B cell (primary cell): ENCODE data around the gene PLRG1. TPM values are rescaled to one million over a fixed set of nuclear protein-coding genes. Genes with fewer than 3 reads are reported as not detected.

Source experiments
- ATAC-seq: fragments of 200-7000 bp; cut with Tn5 transposase; one replicate; pipeline ENCODE4 v1.10.0; 2021; ENCODE audit warnings: low read depth, mild to moderate bottlenecking, moderate number of reproducible peaks, moderate library complexity
- CTCF ChIA-PET: fragments of 350-600 bp; sonication (Branson Sonifier 250); formaldehyde crosslinking; loops from one replicate; lab custom pipeline; 2021; ENCODE audit warnings: antibody characterized with exemption, inconsistent platforms; lab: Charles Lee
- POLR2A ChIA-PET: fragments of 350-600 bp; sonication (Branson Sonifier 250); formaldehyde crosslinking; loops from one replicate; lab custom pipeline; 2021; ENCODE audit warnings: antibody characterized with exemption; lab: Charles Lee
- DNase-seq: peaks from one replicate; pipeline ENCODE4 v3.0.0; 2013
- H2AFZ ChIP-seq: 2 replicates; pipeline ENCODE4 v1.6.1; 2012; ENCODE audit warnings: mild to moderate bottlenecking, low read depth, low read length; ENCODE audit not compliant: insufficient read depth, poor library complexity, severe bottlenecking
- H3K27ac ChIP-seq, 2 donors: 1 replicate in 1 of 2; 2 replicates in 1 of 2; pipeline ENCODE4 v1.5.1; 2012 to 2013; ENCODE audit warnings: low read length in 2 of 2, mild to moderate bottlenecking in 2 of 2, moderate library complexity in 1 of 2
- H3K27me3 ChIP-seq, 4 experiments: fragments of 200-600 bp in 1 of 4; sonication (generic) in 1 of 4; replicated peaks in 1 of 4; 1 replicate in 2 of 4; 2 replicates in 2 of 4; pipeline versions ENCODE4 v1.6.1 to v1.7.0; 2013 to 2016; ENCODE audit warnings: low read length in 3 of 4, mild to moderate bottlenecking in 2 of 4, mixed read lengths in 1 of 4, moderate library complexity in 1 of 4; ENCODE audit not compliant: insufficient read depth in 4 of 4, control insufficient read depth in 3 of 4; ENCODE audit errors: control extremely low read depth in 1 of 4
- H3K36me3 ChIP-seq, 2 experiments: replicated peaks in 1 of 2; 1 replicate in 1 of 2; 2 replicates in 1 of 2; pipeline versions ENCODE4 v1.6.1 to v1.7.1; 2013; ENCODE audit warnings: low read length in 1 of 2; ENCODE audit not compliant: insufficient read depth in 2 of 2, control insufficient read depth in 1 of 2; ENCODE audit errors: control extremely low read depth in 1 of 2, extremely low read depth in 1 of 2
- H3K4me1 ChIP-seq, 2 donors: fragments of 200-600 bp in 1 of 2; sonication (generic) in 1 of 2; 1 replicate in 1 of 2; 2 replicates in 1 of 2; pipeline versions ENCODE4 v1.5.1 to v1.6.1; 2013 to 2017; ENCODE audit warnings: low read length in 2 of 2; ENCODE audit not compliant: control insufficient read depth in 2 of 2, insufficient read depth in 2 of 2
- H3K4me2 ChIP-seq: replicated peaks from 2 replicates; pipeline ENCODE3; 2012; ENCODE audit warnings: mild to moderate bottlenecking, low read depth, low read length; ENCODE audit not compliant: poor library complexity, severe bottlenecking
- H3K4me3 ChIP-seq, 5 experiments: fragments of 200-600 bp in 1 of 5; sonication (generic) in 1 of 5; 1 replicate in 3 of 5; 2 replicates in 2 of 5; pipeline versions ENCODE4 v1.5.1 to v1.7.0; 2011 to 2016; ENCODE audit warnings: low read length in 4 of 5, mild to moderate bottlenecking in 4 of 5, low read depth in 2 of 5, control low read depth in 1 of 5, moderate library complexity in 1 of 5; ENCODE audit not compliant: insufficient read depth in 1 of 5; ENCODE audit errors: control extremely low read depth in 1 of 5, extremely low read depth in 1 of 5
- H3K79me2 ChIP-seq: fragments of 200-600 bp; sonication (generic); one replicate; pipeline ENCODE4 v1.6.0; 2016; ENCODE audit warnings: low read length; ENCODE audit not compliant: control insufficient read depth, insufficient read depth
- H3K9ac ChIP-seq: fragments of 200-600 bp; sonication (generic); 2 replicates; pipeline ENCODE4 v1.6.1; 2017; ENCODE audit warnings: mild to moderate bottlenecking, low read length, moderate library complexity
- H3K9me3 ChIP-seq, 3 donors: one replicate each; pipeline versions ENCODE4 v1.6.1 to v1.7.1; 2013; ENCODE audit warnings: low read length in 2 of 3; ENCODE audit not compliant: control insufficient read depth in 2 of 3, insufficient read depth in 1 of 3; ENCODE audit errors: control extremely low read depth in 1 of 3
- H4K20me1 ChIP-seq: 2 replicates; pipeline ENCODE4 v1.6.0; 2012; ENCODE audit warnings: mild to moderate bottlenecking, low read length; ENCODE audit not compliant: insufficient read depth, control insufficient read depth, poor library complexity, severe bottlenecking
- H3K27ac Mint-ChIP-seq: one replicate; pipeline ENCODE4 v1.8.0; 2021; ENCODE audit warnings: mixed read lengths
- H3K27me3 Mint-ChIP-seq: one replicate; pipeline ENCODE4 v1.8.0; 2021; ENCODE audit warnings: mixed read lengths
- H3K4me1 Mint-ChIP-seq: one replicate; pipeline ENCODE4 v1.8.0; 2021; ENCODE audit warnings: mixed read lengths
- H3K4me3 Mint-ChIP-seq: one replicate; pipeline ENCODE4 v1.8.0; 2021; ENCODE audit warnings: mixed read lengths
- H3K9me3 Mint-ChIP-seq: one replicate; pipeline ENCODE4 v1.8.0; 2022; ENCODE audit warnings: mixed read lengths; ENCODE audit not compliant: insufficient read depth
- CTCF ChIP-seq: fragments of 200-600 bp; IDR thresholded peaks from one replicate; pipeline ENCODE4 v1.8.0; 2022; ENCODE audit warnings: antibody characterized with exemption, mild to moderate bottlenecking
- EZH2 ChIP-seq: IDR thresholded peaks from 2 replicates; pipeline ENCODE4 v1.6.1; 2012; ENCODE audit warnings: borderline replicate concordance, low read depth, mild to moderate bottlenecking, moderate library complexity, low read length; ENCODE audit not compliant: insufficient read depth, poor library complexity, severe bottlenecking
- WGBS: methylation state at CpG from one replicate; pipeline ENCODE4 v1.1.5; 2013; ENCODE audit warnings: missing lambda C conversion rate; ENCODE audit not compliant: insufficient coverage; 5-methylcytosine and 5-hydroxymethylcytosine counted together
- intact Hi-C: fragments of 100-400 bp; cut with micrococcal nuclease; formaldehyde crosslinking; loops from one replicate; pipeline ENCODE4 v1.10.0; 2022
- polyA plus RNA-seq: library from polyadenylated mRNA; depleted of rRNA; stranded (reverse); fragments of >200 nt; gene quantifications from 2 replicates; pipeline ENCODE4 v1.2.3, GENCODE V29; 2012
- total RNA-seq, 2 donors: library from RNA; stranded (reverse); fragments of 120-200 nt in 1 of 2; gene quantifications; 1 replicate in 1 of 2; 2 replicates in 1 of 2; pipeline versions ENCODE4 v1.2.3 to v1.2.4, GENCODE V29; 2013 to 2022

The PLRG1 gene
- total and polyA plus RNA-seq, 2 donors (not counting 1 experiment from before 2014, with no cell fraction given), result 41.8 to 79.0 TPM

DNA sequence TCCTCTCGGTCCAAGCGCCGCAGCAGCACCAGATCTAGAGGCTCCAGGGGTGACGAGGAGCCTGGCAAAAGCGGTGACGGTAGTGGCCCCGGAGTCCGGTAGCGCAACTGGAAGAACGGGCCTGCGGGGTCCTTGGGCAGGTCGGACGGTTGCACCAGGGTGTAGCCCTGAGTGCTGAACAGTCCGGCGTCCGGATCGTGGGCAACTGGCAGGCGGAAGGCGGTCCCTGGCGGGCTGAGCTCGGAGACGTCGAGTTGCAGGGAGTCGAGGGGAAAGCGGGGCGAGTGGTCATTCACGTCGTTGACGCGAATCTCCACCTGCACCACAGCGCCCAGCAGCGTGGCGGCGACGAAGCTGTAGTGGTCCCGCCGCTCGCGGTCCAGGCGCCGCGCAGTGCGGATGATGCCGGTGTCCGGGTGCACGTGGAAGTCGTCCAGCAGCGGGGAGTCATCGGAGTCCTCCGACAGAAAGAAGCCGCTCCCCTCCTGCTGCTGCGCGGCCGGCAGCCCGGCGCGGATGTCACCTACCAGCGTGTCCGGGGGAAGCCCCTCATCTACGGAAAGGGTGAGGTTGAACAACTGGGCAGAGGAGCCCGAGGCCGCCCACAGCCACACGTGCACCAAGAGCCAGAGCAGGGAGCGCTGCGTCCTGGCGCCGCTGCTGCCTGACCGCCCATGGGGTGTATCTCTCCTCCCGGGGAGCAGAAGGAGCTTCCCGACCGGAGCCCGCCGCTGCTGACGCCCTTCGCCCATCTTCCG, 59.4 kb downstream of the PLRG1 start:
- H3K9me3 ChIP-seq, result peaks cover 0 to 22% (median 0%) of the 10 kb centered on the region in 3 donors
- DNase-seq (peak; percentile 60), ATAC-seq (peak; percentile 70)
- peak overlapping the region; percentile 70 for H2AFZ ChIP-seq
- no peak overlapping the region for H3K27ac Mint-ChIP-seq
- H3K27me3 Mint-ChIP-seq, result peaks cover 62% of the 10 kb centered on the region
- no peaks in the 10 kb centered on the region for H3K79me2 ChIP-seq
- H3K4me1 ChIP-seq, result peaks cover 17 to 23% of the 10 kb centered on the region in 2 donors
- H3K9me3 Mint-ChIP-seq, result no peaks in the 10 kb centered on the region
- TF ChIP-seq EZH2, result no peak
- no peak for TF ChIP-seq CTCF
- intact Hi-C loops, result loop anchor here (5.0 kb wide), 1 partner anchor 73 kb away; no protein-coding TSS in a partner anchor
- ChIA-PET POLR2A (no interaction called here), CTCF (interaction anchor here (0.9 kb wide), 1 partner anchor 13 kb away, joined by 4 read pairs; no protein-coding TSS in a partner anchor)
- peaks cover 27% of the 10 kb centered on the region for H3K4me1 Mint-ChIP-seq
- H3K27me3 ChIP-seq, result peaks cover 0 to 59% (median 27%) of the 10 kb centered on the region in 4 experiments
- peak overlapping the region; percentile 83 for H3K4me2 ChIP-seq
- H3K4me3 ChIP-seq, result peak overlapping the region; percentile 33 to 71 (median 61)
- H3K27ac ChIP-seq, result no peak overlapping the region
- peak overlapping the region; percentile 61 for H3K9ac ChIP-seq
- H3K36me3 ChIP-seq, result no peaks in the 10 kb centered on the region
- no peaks in the 10 kb centered on the region for H4K20me1 ChIP-seq
- peak overlapping the region; percentile 91 for H3K4me3 Mint-ChIP-seq
- WGBS, result 9% methylated on average over 76 of the region's 76 CpGs

- Histone ChIP-seq H4K20me1 (no peaks in the 10 kb centered on the region), H3K27ac (no peak overlapping the region), H3K36me3 (no peaks in the 10 kb centered on the region), H3K9me3 (peaks cover 0 to 22% (median 0%) of the 10 kb centered on the region in 3 donors), H3K4me1 (peaks cover 20 to 28% of the 10 kb centered on the region in 2 donors), H3K27me3 (peaks cover 0 to 57% (median 25%) of the 10 kb centered on the region in 4 experiments), H3K4me3 (peak overlapping the region in 4 of 5 experiments; percentile 33 to 71 (median 66)), H2AFZ (peak overlapping the region; percentile 70), H3K79me2 (no peaks in the 10 kb centered on the region), H3K9ac (peak overlapping the region; percentile 61), H3K4me2 (peak overlapping the region; percentile 83)
- Mint-ChIP-seq H3K4me3 (peak overlapping the region; percentile 91), H3K27me3 (peaks cover 60% of the 10 kb centered on the region), H3K4me1 (peaks cover 27% of the 10 kb centered on the region), H3K9me3 (no peaks in the 10 kb centered on the region), H3K27ac (no peak overlapping the region)
- intact Hi-C loops, result loop anchor here (5.0 kb wide), 1 partner anchor 73 kb away; no protein-coding TSS in a partner anchor
- TF ChIP-seq CTCF, result no peak
- no peak for TF ChIP-seq EZH2
- ChIA-PET POLR2A (no interaction called here), CTCF (no interaction called here)
- peak; percentile 39 for DNase-seq
- 12% methylated on average over 55 of the region's 55 CpGs for WGBS
- no peak for ATAC-seq
These were observed 60.0 kb downstream of the PLRG1 start for GRCh38 chr4:154490234-154490582.
